PC-9 (cell line): ENCODE measurements around the gene RBMS3.
"Not testable (repeated sequence)": the region's sequence is repeated elsewhere in the genome, so short reads cannot be mapped to it uniquely, and the experiment has no call there.

Experiments used
- EZH2 ChIP-seq: fragments of 200-600 bp; sonication (generic); IDR thresholded peaks from 2 replicates; pipeline ENCODE4 v1.8.0; 2017; ENCODE audit warnings: antibody characterized with exemption, low read depth
- TF ChIP-seq, protein P1 (sequence below): fragments of 200-600 bp; sonication (generic); conservative IDR thresholded peaks from 2 replicates; pipeline ENCODE4 v1.6.1; 2017; ENCODE audit warnings: mixed run types, antibody characterized with exemption, mild to moderate bottlenecking, moderate library complexity

DNA sequence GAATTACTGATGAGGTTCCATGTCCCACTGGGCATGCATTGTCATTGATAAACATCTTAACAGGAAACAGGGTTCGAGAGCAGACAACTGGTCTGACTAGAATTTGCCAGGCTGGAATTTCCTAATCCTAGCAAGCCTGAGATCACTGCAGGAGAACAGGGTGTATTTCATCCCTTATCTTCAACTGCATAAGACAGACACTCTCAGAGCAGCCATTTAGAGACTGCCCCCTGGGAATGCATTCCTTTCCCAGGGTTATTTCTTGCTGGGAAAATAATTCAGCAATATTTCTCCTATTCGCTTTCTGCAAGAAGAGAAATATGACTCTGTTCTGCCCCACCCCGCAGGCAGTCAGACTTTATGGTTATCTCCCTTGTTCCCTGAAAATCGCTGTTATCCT lies 113.1 kb downstream of the RBMS3 start:
- TF ChIP-seq, protein P1, sequence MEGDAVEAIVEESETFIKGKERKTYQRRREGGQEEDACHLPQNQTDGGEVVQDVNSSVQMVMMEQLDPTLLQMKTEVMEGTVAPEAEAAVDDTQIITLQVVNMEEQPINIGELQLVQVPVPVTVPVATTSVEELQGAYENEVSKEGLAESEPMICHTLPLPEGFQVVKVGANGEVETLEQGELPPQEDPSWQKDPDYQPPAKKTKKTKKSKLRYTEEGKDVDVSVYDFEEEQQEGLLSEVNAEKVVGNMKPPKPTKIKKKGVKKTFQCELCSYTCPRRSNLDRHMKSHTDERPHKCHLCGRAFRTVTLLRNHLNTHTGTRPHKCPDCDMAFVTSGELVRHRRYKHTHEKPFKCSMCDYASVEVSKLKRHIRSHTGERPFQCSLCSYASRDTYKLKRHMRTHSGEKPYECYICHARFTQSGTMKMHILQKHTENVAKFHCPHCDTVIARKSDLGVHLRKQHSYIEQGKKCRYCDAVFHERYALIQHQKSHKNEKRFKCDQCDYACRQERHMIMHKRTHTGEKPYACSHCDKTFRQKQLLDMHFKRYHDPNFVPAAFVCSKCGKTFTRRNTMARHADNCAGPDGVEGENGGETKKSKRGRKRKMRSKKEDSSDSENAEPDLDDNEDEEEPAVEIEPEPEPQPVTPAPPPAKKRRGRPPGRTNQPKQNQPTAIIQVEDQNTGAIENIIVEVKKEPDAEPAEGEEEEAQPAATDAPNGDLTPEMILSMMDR, result not testable (repeated sequence)
- not testable (repeated sequence) for TF ChIP-seq EZH2
